HL-60 (cell line): Measurements from ENCODE around the gene RBFOX2.

ENCODE experiments used
- GABPA ChIP-seq: IDR thresholded peaks from 2 replicates; pipeline ENCODE4 v1.6.1; 2012; ENCODE audit warnings: low read depth
- POLR2AphosphoS5 ChIP-seq: IDR thresholded peaks from 2 replicates; pipeline ENCODE4 v1.6.1; 2012; ENCODE audit warnings: low read depth
- SPI1 ChIP-seq: IDR thresholded peaks from 2 replicates; pipeline ENCODE4 v1.6.1; 2012; ENCODE audit warnings: low read depth, mild to moderate bottlenecking, borderline replicate concordance
- TF ChIP-seq, protein P1 (sequence below): IDR thresholded peaks from one replicate; pipeline ENCODE4 v1.5.1; 2011; ENCODE audit warnings: low read length, control low read depth, inconsistent platforms; ENCODE audit not compliant: insufficient read depth
- TF ChIP-seq, protein P2 (sequence below): IDR thresholded peaks from 2 replicates; pipeline ENCODE4 v1.6.1; 2012; ENCODE audit warnings: low read depth; ENCODE audit not compliant: insufficient replicate concordance

DNA sequence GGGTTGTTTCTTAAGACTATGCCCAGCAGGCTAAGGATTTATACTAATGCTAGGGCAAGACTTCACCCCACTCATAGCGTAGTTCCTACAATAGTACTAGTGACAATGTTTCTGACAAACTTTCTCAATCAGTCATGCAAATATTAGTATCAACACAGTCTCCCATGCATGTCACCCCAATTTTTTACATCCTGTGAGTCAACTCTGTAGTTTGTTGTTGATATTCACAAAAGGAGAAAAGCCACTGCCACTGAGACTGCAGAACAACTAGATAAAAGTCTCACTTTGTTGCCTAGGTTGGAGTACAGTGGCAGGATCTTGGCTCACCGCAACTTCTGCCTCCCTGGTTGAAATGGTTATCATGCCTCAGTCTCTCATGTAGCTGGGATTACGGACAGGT lies 155.2 kb downstream of the RBFOX2 start:
- TF ChIP-seq, protein P1, sequence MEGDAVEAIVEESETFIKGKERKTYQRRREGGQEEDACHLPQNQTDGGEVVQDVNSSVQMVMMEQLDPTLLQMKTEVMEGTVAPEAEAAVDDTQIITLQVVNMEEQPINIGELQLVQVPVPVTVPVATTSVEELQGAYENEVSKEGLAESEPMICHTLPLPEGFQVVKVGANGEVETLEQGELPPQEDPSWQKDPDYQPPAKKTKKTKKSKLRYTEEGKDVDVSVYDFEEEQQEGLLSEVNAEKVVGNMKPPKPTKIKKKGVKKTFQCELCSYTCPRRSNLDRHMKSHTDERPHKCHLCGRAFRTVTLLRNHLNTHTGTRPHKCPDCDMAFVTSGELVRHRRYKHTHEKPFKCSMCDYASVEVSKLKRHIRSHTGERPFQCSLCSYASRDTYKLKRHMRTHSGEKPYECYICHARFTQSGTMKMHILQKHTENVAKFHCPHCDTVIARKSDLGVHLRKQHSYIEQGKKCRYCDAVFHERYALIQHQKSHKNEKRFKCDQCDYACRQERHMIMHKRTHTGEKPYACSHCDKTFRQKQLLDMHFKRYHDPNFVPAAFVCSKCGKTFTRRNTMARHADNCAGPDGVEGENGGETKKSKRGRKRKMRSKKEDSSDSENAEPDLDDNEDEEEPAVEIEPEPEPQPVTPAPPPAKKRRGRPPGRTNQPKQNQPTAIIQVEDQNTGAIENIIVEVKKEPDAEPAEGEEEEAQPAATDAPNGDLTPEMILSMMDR: no peak
- TF ChIP-seq POLR2AphosphoS5 (no peak), SPI1 (no peak), GABPA (no peak)
- TF ChIP-seq, protein P2, sequence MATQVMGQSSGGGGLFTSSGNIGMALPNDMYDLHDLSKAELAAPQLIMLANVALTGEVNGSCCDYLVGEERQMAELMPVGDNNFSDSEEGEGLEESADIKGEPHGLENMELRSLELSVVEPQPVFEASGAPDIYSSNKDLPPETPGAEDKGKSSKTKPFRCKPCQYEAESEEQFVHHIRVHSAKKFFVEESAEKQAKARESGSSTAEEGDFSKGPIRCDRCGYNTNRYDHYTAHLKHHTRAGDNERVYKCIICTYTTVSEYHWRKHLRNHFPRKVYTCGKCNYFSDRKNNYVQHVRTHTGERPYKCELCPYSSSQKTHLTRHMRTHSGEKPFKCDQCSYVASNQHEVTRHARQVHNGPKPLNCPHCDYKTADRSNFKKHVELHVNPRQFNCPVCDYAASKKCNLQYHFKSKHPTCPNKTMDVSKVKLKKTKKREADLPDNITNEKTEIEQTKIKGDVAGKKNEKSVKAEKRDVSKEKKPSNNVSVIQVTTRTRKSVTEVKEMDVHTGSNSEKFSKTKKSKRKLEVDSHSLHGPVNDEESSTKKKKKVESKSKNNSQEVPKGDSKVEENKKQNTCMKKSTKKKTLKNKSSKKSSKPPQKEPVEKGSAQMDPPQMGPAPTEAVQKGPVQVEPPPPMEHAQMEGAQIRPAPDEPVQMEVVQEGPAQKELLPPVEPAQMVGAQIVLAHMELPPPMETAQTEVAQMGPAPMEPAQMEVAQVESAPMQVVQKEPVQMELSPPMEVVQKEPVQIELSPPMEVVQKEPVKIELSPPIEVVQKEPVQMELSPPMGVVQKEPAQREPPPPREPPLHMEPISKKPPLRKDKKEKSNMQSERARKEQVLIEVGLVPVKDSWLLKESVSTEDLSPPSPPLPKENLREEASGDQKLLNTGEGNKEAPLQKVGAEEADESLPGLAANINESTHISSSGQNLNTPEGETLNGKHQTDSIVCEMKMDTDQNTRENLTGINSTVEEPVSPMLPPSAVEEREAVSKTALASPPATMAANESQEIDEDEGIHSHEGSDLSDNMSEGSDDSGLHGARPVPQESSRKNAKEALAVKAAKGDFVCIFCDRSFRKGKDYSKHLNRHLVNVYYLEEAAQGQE: no peak
